ENCODE data around the gene KLHL40.

KLHL40 gene

GRCh38 chr3:42732829-42733459, 47.6 kb downstream of the KLHL40 start:
- DNase-seq (ENCODE audit: low read depth, low spot score): no peak
- ChIA-PET POLR2A (no interaction called here), CTCF (interaction anchor here (1.0 kb wide), 1 partner anchor 10 kb away, joined by 3 read pairs; no protein-coding TSS in a partner anchor)
- TF ChIP-seq, protein P1, sequence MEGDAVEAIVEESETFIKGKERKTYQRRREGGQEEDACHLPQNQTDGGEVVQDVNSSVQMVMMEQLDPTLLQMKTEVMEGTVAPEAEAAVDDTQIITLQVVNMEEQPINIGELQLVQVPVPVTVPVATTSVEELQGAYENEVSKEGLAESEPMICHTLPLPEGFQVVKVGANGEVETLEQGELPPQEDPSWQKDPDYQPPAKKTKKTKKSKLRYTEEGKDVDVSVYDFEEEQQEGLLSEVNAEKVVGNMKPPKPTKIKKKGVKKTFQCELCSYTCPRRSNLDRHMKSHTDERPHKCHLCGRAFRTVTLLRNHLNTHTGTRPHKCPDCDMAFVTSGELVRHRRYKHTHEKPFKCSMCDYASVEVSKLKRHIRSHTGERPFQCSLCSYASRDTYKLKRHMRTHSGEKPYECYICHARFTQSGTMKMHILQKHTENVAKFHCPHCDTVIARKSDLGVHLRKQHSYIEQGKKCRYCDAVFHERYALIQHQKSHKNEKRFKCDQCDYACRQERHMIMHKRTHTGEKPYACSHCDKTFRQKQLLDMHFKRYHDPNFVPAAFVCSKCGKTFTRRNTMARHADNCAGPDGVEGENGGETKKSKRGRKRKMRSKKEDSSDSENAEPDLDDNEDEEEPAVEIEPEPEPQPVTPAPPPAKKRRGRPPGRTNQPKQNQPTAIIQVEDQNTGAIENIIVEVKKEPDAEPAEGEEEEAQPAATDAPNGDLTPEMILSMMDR (IDR thresholded peaks at IDR 0.05; ENCODE audit: insufficient read depth, low read length, missing control alignments): no peak
- H3K4me3 ChIP-seq (ENCODE audit: low read depth, low read length): no peak overlapping the region

- TF ChIP-seq, protein P1 (IDR thresholded peaks at IDR 0.05; ENCODE audit: insufficient read depth, low read length, missing control alignments): no peak
- CTCF ChIA-PET: no interaction called here
- POLR2A ChIA-PET: no interaction called here
Measured at GRCh38 chr3:42733501-42734262, 48.3 kb downstream of the KLHL40 start.

GRCh38 chr3:42734263-42734860, 49.0 kb downstream of the KLHL40 start:
- TF ChIP-seq, protein P1 (IDR thresholded peaks at IDR 0.05; ENCODE audit: insufficient read depth, low read length, missing control alignments): no peak
- no peak for DNase-seq (ENCODE audit: low read depth, low spot score)
- H3K4me3 ChIP-seq (ENCODE audit: low read depth, low read length): no peak overlapping the region
- ChIA-PET POLR2A (no interaction called here), CTCF (interaction anchor here (1.7 kb wide), 1 partner anchor 15 kb away, joined by 4 read pairs; no protein-coding TSS in a partner anchor)

More at GRCh38 chr3:42733501-42734262, 48.3 kb downstream of the KLHL40 start:
- DNase-seq (ENCODE audit: low read depth, low spot score): no peak
- no peak overlapping the region for H3K4me3 ChIP-seq (ENCODE audit: low read depth, low read length)

DNA sequence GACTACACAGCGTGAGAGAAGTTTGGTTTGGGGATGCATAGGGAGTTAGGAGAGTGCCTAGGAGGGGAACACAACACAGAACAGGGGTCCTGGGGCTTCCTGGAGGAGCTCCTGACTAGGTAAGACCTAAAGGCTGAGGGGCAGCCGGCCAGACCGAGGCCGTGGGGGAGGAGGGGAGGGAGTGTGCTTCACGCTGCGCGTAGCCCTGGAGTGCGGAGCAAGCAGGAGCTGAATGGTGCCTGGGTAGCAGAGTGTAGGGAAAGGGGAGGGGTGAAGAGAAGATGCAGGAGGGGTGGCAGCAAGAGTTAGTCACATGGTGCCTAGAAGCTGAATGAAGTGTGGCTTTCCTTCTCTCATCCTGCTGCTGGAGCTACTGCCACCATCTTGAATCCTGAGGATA, 49.7 kb downstream of the KLHL40 start:
- no peak for DNase-seq (ENCODE audit: low read depth, low spot score)
- CTCF ChIA-PET: interaction anchor here (1.7 kb wide), 1 partner anchor 15 kb away, joined by 4 read pairs; no protein-coding TSS in a partner anchor
- TF ChIP-seq, protein P1 (IDR thresholded peaks at IDR 0.05; ENCODE audit: insufficient read depth, low read length, missing control alignments): no peak
- H3K4me3 ChIP-seq (ENCODE audit: low read depth, low read length): no peak overlapping the region
- POLR2A ChIA-PET: interaction anchor here (0.5 kb wide), 1 partner anchor 44 kb away, joined by 4 read pairs; no protein-coding TSS in a partner anchor

DNA sequence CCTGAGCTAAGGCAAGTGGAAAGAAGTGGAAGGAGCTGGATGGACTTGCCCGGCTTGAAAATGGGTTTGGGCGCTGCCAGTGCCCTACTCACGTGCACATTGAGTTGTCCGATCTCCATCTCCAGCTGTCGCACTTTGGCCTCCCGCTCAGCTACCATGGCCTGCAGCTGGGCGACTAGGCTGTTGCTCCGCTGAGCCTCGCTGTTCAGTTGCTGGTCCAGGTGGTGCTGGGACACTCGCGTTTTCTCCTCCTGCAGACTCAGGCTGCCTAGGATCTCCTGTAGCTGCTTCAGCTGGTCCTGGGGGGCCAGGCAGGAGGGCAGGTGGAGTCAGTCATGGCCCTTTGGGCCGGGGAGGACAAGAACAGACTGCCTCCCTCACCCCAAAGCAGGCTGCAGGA, 50.3 kb downstream of the KLHL40 start:
- CTCF ChIA-PET: interaction anchor here (1.2 to 1.7 kb wide), 2 partner anchors 14 to 16 kb away, joined by 3 to 4 read pairs; no protein-coding TSS in a partner anchor
- POLR2A ChIA-PET: no interaction called here
- DNase-seq (ENCODE audit: low read depth, low spot score): no peak
- TF ChIP-seq, protein P1 (IDR thresholded peaks at IDR 0.05; ENCODE audit: insufficient read depth, low read length, missing control alignments): no peak
- H3K4me3 ChIP-seq (ENCODE audit: low read depth, low read length): no peak overlapping the region

- TF ChIP-seq, protein P1 (IDR thresholded peaks at IDR 0.05; ENCODE audit: insufficient read depth, low read length, missing control alignments): no peak
- ChIA-PET CTCF (interaction anchor here (1.2 kb wide), 1 partner anchor 16 kb away, joined by 3 read pairs; no protein-coding TSS in a partner anchor), POLR2A (no interaction called here)
- H3K4me3 ChIP-seq (ENCODE audit: low read depth, low read length): no peak overlapping the region
- DNase-seq (ENCODE audit: low read depth, low spot score): no peak
Measured at GRCh38 chr3:42736081-42736480, 50.7 kb downstream of the KLHL40 start.
